Measurements from ENCODE around the gene AGAP1.

The AGAP1 gene

DNA sequence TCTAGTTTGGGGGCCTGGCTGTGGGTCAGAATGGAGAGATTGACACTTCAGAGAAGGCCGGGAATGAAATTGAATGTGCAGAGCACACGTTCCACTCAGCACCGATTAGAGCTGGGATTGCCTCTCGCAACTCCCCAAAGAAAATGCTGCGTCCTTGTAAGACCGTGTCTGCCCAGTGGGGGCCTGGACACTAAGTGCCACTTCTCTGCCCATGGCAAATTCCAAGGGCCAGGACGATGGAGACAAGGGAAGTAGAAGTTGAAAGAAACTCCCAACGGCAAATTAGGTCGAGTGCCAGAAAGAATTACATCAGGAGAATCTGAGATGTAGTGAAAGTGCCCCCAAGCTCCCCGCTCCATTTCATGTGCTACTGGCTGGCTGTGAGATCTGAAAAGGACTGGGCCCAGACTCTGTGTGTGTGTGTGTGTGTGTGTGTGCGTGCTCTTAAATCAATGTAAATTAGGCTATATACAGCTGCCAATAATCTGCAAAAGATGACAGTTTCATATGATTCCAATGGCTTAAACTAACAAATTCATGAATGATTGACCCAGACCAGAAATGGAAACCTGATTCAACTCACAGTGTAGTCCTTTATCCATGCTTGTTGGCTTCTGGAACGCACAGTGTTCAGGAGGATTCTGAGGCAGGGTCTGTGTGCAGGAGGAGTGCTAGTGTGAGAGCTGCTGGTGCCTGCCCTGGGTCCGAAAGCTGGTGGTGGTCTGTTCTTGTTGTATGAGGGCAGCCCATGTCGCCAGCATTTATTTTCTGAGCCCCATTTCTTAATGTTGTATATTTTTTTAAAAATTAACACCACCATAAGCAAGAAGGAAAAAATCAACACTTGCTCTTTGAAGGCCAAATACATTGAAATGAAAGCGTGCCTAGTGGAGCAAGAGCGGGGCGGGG lies 234.3 kb downstream of the AGAP1 start:
- no peak for DNase-seq

DNA sequence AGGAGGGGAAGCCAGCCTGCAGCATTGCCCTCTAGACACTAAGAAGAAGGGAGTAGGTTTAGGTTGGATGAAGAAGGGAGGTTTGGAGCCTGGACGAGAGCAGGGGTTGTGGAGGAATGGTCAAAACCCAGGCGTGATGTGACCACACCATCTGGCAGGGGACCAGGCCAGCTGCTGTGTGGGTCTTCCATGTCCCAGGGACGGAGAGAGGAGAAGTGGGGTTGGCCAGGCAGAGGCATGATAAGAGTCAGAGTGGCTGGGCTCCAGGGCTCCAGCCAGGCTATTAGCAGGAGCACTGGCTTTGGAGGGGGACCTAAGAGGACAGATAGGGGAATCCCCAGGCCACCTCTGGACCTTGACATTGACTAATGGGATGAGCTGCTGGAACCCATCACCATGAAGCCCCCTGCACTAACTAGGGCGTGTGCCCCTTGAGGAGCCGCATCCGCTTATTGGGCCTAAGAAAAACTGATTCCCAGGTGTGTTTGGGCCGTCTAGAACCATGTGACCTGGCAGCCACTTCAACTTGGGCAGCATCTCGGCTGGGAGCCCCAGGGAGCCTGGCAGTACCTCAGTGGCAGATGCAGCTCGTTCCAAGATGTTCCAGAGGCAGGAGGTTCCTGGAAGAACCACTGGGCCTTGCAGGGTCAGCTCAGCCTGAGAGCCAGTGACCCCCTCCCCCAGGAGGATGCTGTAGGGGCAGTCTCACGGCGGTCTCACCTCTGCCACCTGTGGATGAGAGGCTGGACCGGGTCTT lies 235.1 kb downstream of the AGAP1 start:
- peak in 14 of 56 donors; percentile 22 to 47 (median 28) for DNase-seq

DNA sequence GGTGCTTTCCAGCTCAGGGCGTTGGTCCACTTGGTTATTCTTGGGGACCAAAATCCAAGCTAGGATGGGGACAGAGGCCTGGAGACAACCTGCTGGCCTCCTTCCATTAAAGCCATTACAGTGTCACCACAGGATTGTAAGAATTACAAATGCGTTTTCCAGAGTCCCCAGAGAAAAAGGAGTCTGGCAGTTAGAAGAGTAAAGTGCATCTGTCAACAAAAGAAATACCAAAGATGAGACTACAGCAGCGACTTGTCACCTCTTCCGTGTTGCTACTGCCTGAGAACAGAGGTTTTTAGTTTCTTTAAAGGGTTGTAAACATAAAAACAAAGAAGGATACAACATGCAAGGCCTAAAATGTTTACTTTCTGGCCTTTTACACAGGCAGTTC lies 235.7 kb downstream of the AGAP1 start:
- DNase-seq, result no peak

DNA sequence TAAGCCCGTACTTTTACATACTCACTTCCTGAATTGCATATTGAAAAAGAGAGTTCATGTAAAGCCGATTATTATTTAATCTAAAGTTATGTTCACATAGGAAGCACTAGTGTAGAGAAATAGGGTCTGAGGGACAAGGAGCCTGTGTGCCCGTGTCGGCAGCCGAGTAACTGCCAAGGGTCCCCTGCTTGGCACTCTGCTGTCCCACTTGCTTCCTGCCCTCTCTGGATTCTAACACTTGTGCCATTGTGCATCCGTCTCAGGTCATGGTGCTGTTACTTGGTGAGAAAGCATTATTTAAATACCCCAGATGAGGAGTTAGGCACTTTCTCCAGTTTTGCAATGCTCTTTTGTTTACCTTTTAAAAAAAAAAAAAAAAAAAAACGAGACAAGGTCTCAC lies 236.3 kb downstream of the AGAP1 start:
- DNase-seq, result no peak

DNA sequence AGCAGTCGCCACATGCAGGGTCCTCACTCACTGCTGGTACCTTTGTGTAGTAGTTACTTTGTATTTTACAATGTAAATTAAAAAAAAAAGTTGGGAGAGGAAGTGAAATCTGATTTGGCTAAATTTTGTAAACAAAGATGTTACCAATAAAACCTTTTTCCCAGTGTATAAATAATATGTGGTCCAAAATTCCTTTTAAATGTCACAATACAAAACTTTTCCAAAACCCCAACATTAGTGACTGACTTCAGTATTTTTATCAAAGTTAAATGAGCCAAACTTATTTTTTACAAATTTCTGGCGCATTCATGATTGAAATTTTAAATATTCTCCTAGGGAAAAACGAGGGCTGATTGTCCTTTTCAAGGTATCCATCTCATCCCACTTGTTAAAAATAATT lies 239.9 kb downstream of the AGAP1 start:
- no peak for DNase-seq

DNA sequence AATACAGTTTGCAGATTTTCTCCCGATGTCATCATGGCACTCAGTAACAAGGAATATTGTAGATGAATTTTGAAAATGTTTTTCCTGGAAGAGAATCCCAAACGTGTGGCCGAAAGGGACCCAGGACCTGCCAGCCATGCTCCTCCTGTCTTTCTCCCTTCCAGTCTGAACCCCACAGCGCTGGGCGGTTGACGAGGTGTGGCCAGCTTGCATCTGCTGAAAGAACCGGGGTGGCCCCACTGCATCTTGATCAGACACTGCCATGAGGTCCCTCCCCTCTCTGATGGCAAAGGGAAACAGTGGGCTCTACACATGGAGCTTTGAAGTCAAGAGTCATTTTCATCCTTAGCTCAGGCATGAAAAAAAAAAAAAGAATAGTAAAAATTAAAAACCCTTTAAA lies 240.3 kb downstream of the AGAP1 start:
- no peak for DNase-seq

DNA sequence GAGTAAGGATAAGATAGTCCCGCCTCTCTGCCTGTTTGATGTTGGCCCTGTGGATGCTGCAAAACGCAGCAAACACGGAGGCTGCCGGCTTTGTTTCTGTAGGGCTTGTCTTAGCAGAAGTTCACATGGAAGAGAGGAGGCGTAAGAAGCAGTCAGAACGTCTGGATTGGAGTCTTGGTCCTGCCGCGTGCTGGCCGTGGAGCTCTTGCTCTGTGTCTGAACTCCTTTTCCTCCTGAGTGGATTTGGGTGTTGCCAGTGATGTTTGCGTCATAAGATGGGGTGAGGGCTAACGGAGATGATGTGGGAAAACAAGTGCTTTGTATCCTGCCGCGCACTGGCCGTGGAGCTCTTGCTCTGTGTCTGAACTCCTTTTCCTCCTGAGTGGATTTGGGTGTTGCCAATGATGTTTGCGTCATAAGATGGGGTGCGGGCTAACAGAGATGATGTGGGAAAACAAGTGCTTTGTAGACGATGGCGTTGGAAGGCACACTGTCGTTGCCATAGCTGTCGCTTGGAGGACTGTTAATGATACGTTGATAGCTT lies 240.9 kb downstream of the AGAP1 start:
- DNase-seq, result peak in 3 of 56 donors; percentile 31 to 47 (median 43)

DNA sequence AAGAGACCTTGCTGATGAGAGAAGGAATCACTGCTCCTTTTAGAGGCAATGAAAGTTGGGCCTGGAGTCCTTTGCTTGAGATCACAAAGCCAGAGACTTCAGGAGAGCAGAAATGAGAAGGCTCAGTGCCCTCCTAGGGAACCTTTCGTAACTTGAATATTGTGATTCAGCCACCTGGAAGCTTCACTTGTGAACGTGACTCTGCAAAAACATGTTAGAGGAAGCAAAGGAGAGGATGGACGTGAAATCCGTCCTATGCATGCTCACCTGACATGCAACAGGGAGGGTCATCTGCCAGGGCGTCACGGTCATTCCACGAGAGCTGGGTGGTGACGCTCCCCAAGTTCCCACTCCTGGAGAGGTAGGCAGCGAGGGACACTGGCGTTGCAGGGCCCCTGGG lies 243.6 kb downstream of the AGAP1 start:
- DNase-seq, result no peak

DNA sequence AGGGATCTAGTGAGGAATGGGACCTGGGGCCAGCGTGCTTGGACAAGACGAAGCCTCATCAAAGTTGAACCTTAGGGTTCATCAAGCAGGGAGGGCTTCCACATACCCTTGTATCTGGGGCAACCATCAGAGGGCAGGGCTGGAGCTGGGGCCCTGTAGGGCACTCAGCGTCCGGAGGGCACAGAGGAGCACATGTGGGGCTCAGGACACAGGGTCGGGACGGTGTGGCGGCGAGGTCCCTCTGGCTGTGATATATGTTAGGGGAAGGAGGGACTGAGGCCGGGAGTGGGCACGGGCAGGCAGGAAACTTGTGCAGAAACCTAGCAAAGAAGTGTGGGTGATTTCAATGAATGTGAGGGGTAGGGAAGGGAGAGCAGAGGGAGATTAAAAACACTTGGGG lies 244.0 kb downstream of the AGAP1 start:
- no peak for DNase-seq

DNA sequence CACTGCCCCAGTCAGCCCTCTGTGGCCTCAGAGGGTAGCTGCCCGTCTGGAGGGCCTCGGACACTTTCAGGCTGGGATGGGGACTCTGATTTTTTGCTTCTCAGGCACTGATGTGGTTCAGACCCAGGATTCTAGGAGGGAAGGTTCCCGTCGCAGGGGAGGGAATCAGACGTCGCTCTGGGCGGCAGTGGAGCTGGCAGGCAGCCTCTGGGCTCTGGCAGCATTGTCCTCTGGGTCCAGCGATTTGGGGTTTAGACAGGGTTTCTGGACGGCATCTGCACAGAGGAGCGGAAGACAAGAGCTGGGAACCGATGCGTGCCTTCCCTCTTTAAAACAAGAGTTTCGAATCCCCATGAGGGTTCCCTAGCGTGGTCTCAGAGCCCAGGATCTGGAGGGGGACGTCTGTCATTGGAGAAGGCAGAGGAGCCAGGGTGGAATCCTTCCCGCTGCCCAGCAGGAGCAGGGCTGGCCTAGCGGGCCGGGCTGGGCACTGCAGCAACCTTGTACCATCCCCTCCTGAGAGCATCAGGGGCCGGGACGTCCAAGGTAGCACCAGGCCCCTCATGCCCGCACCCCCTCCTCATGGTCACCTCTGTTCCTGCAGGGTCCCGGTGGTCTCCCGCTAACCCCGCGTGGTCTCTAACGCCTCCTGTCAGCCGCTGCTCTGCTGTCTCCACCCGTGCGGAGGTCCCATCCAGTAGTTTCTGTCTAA lies 246.0 kb downstream of the AGAP1 start:
- peak in 1 of 56 donors; percentile 12 for DNase-seq

DNA sequence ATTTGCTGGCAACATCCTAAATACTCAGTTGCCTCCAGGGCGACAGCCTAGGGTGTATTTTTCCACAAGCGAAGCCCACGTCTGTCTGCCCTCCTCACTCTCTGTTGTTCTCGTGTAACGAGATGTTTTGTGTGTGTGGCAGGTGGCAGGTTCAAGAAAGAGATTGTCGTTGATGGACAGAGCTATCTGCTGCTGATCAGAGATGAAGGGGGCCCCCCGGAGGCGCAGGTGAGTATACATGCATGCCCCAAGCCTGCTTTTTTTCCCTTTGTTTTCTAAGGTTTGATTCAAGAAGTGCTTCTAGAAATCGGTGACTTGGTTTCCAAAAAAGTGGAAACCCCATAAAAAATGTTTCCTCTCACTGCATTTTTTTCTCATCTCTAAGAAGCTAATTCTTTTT lies 247.0 kb downstream of the AGAP1 start:
- peak in 6 of 56 donors; percentile 13 to 42 (median 32) for DNase-seq

DNA sequence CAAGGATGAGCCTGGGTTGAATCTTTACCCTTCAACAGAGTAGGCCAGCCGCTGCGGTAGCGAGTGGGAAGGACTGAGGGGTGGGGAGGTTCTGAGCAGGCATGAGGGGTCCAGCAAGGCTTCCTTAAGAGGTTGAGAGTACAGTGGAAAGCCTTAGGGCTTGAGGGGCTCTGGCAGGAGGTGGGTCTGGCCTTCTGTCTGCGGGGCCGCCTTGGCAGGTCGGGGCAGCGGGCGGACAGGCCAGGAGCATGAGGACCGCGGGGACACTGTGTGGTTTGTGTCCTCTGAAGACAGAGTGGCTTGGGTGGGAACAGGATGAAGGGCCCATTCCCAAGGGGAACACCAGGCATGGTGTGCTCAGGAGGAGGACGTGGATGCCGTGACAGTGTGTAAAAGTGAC lies 250.3 kb downstream of the AGAP1 start:
- no peak for DNase-seq

DNA sequence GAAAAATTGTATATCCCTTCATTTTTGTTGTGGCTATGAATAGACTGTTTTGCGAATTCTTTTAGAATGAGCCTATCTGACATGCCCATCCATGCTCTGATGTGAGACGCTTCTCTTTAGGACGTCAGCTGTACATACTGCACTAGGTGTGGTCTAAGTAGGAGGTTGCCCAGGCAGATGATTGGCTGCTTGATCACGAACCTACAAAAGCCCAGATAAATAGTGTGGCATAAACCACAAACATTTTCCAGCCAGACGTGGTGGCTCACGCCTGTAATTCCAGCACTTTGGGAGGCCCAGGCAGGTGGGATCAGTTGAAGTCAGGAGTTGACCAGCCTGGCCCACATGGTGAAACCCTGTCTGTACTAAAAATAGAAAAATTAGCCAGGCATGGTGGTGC lies 251.8 kb downstream of the AGAP1 start:
- no peak for DNase-seq

DNA sequence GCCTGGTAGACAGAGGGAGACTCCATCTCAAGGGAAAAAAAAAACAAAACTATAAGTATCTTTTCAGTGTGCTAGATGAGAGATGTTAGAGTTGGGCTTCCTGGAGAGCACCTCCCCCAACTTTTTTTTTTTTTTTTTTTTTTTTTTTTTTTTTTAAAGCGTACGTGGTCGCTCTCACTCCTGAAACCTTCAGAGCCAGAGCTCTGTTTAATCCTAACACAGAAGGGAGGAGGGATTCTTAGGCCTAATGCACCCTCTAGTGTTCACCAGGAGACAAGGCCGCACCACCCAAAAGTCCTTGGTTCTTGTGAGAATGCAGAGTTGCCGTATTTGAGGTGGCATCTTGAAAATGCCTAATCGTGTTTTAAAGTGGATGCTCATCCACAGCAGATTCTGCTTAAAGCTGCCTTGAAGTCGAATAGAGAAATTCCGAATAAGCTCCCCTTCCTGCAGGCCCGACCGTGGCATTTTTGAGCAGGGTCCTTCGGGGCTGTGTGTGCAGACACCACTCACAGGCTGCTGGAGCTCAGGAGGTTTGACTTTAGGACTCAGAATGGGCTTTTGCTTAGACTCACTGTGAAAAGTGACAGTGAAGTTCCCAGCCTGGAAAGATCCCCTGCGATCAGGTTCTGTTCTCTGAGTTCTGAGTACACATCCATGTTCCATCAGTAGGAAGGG lies 252.6 kb downstream of the AGAP1 start:
- peak in 37 of 56 donors; percentile 12 to 84 (median 43) for DNase-seq

DNA sequence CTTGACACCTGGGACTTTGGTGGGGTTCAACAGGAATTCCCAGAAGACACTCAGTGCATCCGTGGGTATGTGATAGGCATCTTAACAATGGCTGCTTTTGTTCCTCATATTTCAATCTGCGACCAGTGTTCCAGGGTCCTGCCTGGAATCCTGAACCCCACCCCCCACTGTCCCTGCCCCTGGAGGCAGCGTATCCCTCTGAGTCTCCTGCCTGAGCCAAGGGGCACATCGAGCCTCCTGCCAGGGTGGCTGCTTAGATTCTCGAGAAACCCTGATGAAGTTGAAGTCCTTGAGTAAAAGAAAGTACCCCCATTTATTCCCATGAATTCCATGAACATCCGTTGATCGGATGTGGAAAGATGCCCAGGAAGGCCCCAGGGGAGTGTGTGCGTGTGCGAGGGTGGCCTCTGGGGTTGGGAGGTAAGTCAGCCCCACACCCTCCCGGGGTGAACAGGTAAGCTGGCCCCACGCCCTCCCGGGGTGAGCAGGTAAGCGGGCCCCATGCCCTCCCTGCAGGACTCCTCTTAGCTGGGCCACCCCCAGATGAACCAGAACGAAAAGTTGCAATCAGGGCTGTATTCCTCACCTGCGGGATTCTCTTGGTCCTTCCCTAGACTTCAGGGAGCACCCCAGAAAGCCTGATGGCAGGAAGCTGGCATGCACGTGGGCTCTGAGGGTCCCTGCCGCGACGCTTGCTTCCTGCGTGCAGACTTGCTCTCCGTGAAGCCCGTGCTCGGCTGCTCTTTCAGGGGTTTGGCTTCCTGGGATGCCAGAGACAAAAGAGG lies 253.3 kb downstream of the AGAP1 start:
- DNase-seq, result no peak

DNA sequence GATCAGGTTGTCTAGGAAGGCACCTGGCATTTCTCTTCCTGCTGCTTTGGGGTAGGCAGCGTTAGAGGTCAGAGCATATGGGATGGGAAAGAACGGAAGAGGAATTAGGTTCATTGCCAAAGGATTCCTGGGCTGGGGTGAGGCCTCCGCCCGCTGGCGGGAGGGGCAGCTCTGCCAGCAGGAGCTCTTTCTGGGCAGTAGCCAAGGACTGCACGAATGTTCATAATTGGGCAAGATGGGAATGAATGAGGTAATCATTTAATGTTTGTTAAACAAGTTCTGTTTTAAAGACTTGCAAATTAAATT lies 253.9 kb downstream of the AGAP1 start:
- DNase-seq, result no peak

DNA sequence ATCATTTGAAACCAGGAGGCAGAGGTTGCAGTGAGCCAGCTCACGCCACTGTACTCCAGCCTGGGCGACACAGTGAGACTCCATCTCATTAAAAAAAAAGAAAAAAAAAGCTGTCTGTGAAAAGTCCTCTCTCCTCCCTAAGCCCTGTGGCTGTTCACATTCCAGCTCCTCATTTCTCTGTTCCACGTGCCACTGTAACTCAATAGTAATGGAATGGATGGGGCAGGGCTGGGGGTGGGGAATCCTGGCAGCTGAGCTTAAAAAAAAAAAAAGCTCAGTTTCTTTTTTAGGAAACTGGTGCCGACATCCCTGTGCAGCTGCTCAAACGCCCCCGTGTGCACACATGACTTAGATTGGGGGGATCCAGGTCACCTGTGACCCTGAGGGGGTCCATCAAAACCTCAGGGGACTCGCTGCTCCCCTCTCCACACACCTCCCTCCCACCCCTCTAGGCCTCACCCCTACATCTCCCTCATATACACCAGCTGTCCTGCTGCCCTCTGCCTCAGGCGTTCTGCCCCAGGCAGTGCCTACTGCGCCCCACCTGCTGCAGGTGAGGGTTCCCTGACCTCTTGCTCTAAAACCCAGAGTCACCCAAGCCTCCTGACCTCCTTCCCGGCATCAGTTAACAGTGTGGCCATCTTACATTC lies 255.4 kb downstream of the AGAP1 start:
- DNase-seq, result peak in 1 of 56 donors; percentile 12

DNA sequence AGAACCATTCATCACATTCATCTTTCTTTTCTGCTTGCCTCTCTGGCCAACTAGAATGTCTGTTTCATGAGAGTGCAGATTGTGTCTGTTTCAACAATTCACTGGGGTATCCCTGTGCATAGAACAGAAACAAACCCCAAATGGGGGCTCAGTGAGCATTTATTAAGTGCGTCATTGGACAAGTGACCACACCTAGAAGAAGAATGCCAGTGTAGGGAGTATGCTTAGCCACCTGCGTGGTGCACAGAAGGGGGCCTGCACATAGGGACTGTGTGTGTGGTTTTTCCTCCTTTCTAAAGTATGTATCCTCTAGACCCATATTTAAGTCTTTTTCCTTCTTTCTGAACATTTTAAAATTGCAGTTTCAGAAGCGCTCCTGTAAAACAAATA lies 255.9 kb downstream of the AGAP1 start:
- DNase-seq, result no peak

DNA sequence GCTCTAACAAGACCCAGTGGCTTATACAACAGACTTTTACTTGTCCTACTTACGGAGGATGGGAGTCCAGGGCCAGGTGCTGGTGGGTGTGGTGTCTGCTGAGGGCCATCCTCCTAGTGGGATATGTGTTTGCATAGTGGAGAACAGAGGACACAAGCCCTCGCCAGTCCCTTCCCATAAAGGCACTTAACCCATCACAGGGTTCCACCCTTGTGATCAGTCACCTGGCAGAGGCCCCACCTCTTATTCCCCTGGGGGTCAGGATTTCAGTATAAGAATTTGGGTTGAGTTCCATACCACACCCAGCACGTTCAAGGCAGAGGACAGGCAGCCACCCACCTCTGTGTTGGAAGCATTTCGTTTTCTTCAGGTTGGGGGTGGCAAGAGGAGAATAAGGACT lies 259.0 kb downstream of the AGAP1 start:
- no peak for DNase-seq

Data from nucleus accumbens (tissue), 56 donors.